K562 (cell line): ENCODE data around the gene PDHB. TPM values are rescaled to one million over a fixed set of nuclear protein-coding genes. Genes with fewer than 3 reads are reported as not detected.
A peak's percentile ranks its signal among the peaks of the same experiment; 100 is the strongest.

ENCODE experiments used
- BCLAF1 ChIP-seq, 2 experiments: fragments of 450-650 bp in 1 of 2; IDR thresholded peaks; 2 replicates each; pipeline ENCODE4 v1.6.1; 2011 to 2017; ENCODE audit warnings: low read depth in 2 of 2, antibody characterized with exemption in 1 of 2, borderline replicate concordance in 1 of 2, low read length in 1 of 2, mild to moderate bottlenecking in 1 of 2, mixed read lengths in 1 of 2; ENCODE audit not compliant: control insufficient read depth in 1 of 2
- FOXM1 ChIP-seq, 2 experiments: fragments of 450-650 bp in 1 of 2; sonication (generic) in 1 of 2; formaldehyde crosslinking in 1 of 2; IDR thresholded peaks; 2 replicates each; pipeline versions ENCODE4 v1.6.1 to v1.9.0; 2017 to 2022; ENCODE audit warnings: low read depth in 2 of 2, mild to moderate bottlenecking in 2 of 2, missing genetic modification reagents in 1 of 2, moderate library complexity in 1 of 2
- KLF1 ChIP-seq: fragments of 450-650 bp; IDR thresholded peaks from 2 replicates; pipeline ENCODE4 v1.6.1; 2016; ENCODE audit warnings: missing genetic modification characterization, missing compliant biosample characterization
- MTF1 ChIP-seq: fragments of 250-450 bp; sonication (Bioruptor Pico); IDR thresholded peaks from 2 replicates; pipeline ENCODE4 v1.9.0; 2021; ENCODE audit warnings: moderate library complexity, mild to moderate bottlenecking, inconsistent platforms, borderline replicate concordance
- MYC ChIP-seq, 2 experiments: fragments of 250-450 bp in 1 of 2; sonication (Bioruptor Pico) in 1 of 2; IDR thresholded peaks; 2 replicates each; pipeline versions ENCODE4 v1.5.1 to v1.6.1; 2012 to 2021; ENCODE audit warnings: low read depth in 2 of 2, borderline replicate concordance in 1 of 2, improper control_type of control experiment in 1 of 2, low read length in 1 of 2, mild to moderate bottlenecking in 1 of 2, moderate library complexity in 1 of 2
- SOX6 ChIP-seq: fragments of 450-650 bp; IDR thresholded peaks from 2 replicates; pipeline ENCODE4 v1.6.1; 2014; ENCODE audit warnings: mild to moderate bottlenecking
- TBP ChIP-seq: optimal IDR thresholded peaks from 2 replicates; pipeline ENCODE3; 2011; ENCODE audit warnings: low read depth, low read length, improper control_type of control experiment
- ZNF175 ChIP-seq: fragments of 200-800 bp; sonication (Bioruptor generic); IDR thresholded peaks from 2 replicates; pipeline ENCODE4 v1.6.1; 2016; ENCODE audit warnings: low read depth, mild to moderate bottlenecking, missing genetic modification characterization, missing compliant biosample characterization
- ZNF507 ChIP-seq: conservative IDR thresholded peaks from 2 replicates; pipeline ENCODE4 v1.6.1; 2017; ENCODE audit warnings: missing genetic modification characterization, missing compliant biosample characterization
- ZNF830 ChIP-seq: fragments of 250-450 bp; sonication (Bioruptor Pico); IDR thresholded peaks from 2 replicates; pipeline ENCODE4 v1.5.0; 2021; ENCODE audit warnings: mild to moderate bottlenecking
- polyA plus RNA-seq, 8 experiments: library from polyadenylated mRNA; depleted of rRNA in 4 of 8; stranded (reverse) in 5 of 8; unstranded in 3 of 8; fragments of >200 nt; fragmentation: Nextera tagmentation in 2 of 8; fragmentation: Illumina TruSeq in 1 of 8; extraction: Ambion mirVana in 2 of 8; extraction: Trizol in 1 of 8; gene quantifications; 2 replicates each; pipeline versions ENCODE4 v1.2.1 to v1.2.3, GENCODE V29; 2011 to 2014; ENCODE audit warnings: inconsistent platforms in 1 of 8, missing spikeins in 1 of 8
- total RNA-seq, 7 experiments: library from RNA; depleted of rRNA in 6 of 7; stranded (reverse); fragments of >200 nt in 6 of 7; fragmentation: Illumina TruSeq in 2 of 7; extraction: Trizol in 2 of 7; gene quantifications; 2 replicates each; pipeline versions ENCODE4 v1.2.1 to v1.2.3, GENCODE V29; 2011 to 2021; ENCODE audit warnings: low replicate concordance in 1 of 7
- TF ChIP-seq, protein P1 (sequence below): sonication (generic); formaldehyde crosslinking; IDR thresholded peaks from 2 replicates; pipeline ENCODE4 v1.8.0; 2023; ENCODE audit warnings: missing genetic modification reagents, mild to moderate bottlenecking, borderline replicate concordance
- TF ChIP-seq, protein P2 (sequence below): fragments of 150-350 bp; conservative IDR thresholded peaks from 2 replicates; pipeline ENCODE4 v1.6.1; 2014; ENCODE audit warnings: low read length
- TF ChIP-seq, protein P3 (sequence below): fragments of 250-450 bp; sonication (Bioruptor Pico); IDR thresholded peaks from 2 replicates; pipeline ENCODE4 v1.6.1; 2021; ENCODE audit warnings: mild to moderate bottlenecking

The PDHB gene
- total and polyA plus RNA-seq, 9 of the 15 experiments (the other 6 are each of a cell fraction or from before 2014, with no cell fraction given), result 51.2 to 178 (median 85.2) TPM

GRCh38 chr3:58471025-58471887 lies 37.6 kb upstream of the PDHB start (continued):
- TF ChIP-seq, protein P1, sequence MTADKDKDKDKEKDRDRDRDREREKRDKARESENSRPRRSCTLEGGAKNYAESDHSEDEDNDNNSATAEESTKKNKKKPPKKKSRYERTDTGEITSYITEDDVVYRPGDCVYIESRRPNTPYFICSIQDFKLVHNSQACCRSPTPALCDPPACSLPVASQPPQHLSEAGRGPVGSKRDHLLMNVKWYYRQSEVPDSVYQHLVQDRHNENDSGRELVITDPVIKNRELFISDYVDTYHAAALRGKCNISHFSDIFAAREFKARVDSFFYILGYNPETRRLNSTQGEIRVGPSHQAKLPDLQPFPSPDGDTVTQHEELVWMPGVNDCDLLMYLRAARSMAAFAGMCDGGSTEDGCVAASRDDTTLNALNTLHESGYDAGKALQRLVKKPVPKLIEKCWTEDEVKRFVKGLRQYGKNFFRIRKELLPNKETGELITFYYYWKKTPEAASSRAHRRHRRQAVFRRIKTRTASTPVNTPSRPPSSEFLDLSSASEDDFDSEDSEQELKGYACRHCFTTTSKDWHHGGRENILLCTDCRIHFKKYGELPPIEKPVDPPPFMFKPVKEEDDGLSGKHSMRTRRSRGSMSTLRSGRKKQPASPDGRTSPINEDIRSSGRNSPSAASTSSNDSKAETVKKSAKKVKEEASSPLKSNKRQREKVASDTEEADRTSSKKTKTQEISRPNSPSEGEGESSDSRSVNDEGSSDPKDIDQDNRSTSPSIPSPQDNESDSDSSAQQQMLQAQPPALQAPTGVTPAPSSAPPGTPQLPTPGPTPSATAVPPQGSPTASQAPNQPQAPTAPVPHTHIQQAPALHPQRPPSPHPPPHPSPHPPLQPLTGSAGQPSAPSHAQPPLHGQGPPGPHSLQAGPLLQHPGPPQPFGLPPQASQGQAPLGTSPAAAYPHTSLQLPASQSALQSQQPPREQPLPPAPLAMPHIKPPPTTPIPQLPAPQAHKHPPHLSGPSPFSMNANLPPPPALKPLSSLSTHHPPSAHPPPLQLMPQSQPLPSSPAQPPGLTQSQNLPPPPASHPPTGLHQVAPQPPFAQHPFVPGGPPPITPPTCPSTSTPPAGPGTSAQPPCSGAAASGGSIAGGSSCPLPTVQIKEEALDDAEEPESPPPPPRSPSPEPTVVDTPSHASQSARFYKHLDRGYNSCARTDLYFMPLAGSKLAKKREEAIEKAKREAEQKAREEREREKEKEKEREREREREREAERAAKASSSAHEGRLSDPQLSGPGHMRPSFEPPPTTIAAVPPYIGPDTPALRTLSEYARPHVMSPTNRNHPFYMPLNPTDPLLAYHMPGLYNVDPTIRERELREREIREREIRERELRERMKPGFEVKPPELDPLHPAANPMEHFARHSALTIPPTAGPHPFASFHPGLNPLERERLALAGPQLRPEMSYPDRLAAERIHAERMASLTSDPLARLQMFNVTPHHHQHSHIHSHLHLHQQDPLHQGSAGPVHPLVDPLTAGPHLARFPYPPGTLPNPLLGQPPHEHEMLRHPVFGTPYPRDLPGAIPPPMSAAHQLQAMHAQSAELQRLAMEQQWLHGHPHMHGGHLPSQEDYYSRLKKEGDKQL, result no peak
- TF ChIP-seq FOXM1 (IDR thresholded peaks at IDR 0.05; ENCODE audit: low read depth) (no peak; the same call in 1 of the 2 replicates), FOXM1 (CRISPR knock-in tag; IDR thresholded peaks at IDR 0.05; ENCODE audit: low read depth) (no peak), ZNF175 (no peak), SOX6 (peak; percentile 91), TBP (no peak), MTF1 (no peak), BCLAF1 (IDR thresholded peaks at IDR 0.05; ENCODE audit: borderline replicate concordance in 1 of 2, control insufficient read depth in 1 of 2, low read depth in 2 of 2, low read length in 1 of 2) (no peak), ZNF507 (tag) (no peak), KLF1 (no peak), ZNF830 (no peak), MYC (IDR thresholded peaks at IDR 0.05; ENCODE audit: low read depth, low read length) (no peak), MYC (CRISPR knock-in tag; IDR thresholded peaks at IDR 0.05; ENCODE audit: borderline replicate concordance, low read depth) (no peak)
- TF ChIP-seq, protein P2, sequence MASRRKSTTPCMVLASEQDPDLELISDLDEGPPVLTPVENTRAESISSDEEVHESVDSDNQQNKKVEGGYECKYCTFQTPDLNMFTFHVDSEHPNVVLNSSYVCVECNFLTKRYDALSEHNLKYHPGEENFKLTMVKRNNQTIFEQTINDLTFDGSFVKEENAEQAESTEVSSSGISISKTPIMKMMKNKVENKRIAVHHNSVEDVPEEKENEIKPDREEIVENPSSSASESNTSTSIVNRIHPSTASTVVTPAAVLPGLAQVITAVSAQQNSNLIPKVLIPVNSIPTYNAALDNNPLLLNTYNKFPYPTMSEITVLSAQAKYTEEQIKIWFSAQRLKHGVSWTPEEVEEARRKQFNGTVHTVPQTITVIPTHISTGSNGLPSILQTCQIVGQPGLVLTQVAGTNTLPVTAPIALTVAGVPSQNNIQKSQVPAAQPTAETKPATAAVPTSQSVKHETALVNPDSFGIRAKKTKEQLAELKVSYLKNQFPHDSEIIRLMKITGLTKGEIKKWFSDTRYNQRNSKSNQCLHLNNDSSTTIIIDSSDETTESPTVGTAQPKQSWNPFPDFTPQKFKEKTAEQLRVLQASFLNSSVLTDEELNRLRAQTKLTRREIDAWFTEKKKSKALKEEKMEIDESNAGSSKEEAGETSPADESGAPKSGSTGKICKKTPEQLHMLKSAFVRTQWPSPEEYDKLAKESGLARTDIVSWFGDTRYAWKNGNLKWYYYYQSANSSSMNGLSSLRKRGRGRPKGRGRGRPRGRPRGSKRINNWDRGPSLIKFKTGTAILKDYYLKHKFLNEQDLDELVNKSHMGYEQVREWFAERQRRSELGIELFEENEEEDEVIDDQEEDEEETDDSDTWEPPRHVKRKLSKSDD, result no peak
- TF ChIP-seq, protein P3, sequence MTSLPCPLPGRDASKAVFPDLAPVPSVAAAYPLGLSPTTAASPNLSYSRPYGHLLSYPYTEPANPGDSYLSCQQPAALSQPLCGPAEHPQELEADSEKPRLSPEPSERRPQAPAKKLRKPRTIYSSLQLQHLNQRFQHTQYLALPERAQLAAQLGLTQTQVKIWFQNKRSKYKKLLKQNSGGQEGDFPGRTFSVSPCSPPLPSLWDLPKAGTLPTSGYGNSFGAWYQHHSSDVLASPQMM (CRISPR knock-in tag), result no peak
